Gastrocnemius medialis (tissue), 4 donors: ENCODE data around the gene CHRM4. TPM values are rescaled to one million over a fixed set of nuclear protein-coding genes. Genes with fewer than 3 reads are reported as not detected.
A peak's percentile ranks its signal among the peaks of the same experiment; 100 is the strongest.

Experiments used
- ATAC-seq, 2 donors: fragments of 150-250 bp; one replicate each; pipeline ENCODE4 v1.9.1; 2016
- DNase-seq, 2 donors: peaks; one replicate each; pipeline ENCODE4 v3.0.0-alpha.2; 2019
- H3K27ac ChIP-seq, 4 donors: fragments of 200-600 bp; sonication (generic); 1 replicate in 1 of 4; 2 replicates in 3 of 4; pipeline ENCODE4 v1.5.1; 2016 to 2018; ENCODE audit warnings: mild to moderate bottlenecking in 2 of 4, moderate library complexity in 1 of 4
- H3K27me3 ChIP-seq, 3 donors: fragments of 200-600 bp; sonication (generic) in 2 of 3; 1 replicate in 1 of 3; 2 replicates in 2 of 3; pipeline versions ENCODE4 v1.5.1 to v1.6.0; 2016 to 2019; ENCODE audit warnings: mild to moderate bottlenecking in 1 of 3, moderate library complexity in 1 of 3
- H3K36me3 ChIP-seq, 2 donors: fragments of 200-600 bp; sonication (generic) in 1 of 2; one replicate each; pipeline ENCODE4 v1.5.1; 2017 to 2018
- H3K4me1 ChIP-seq, 2 donors: fragments of 200-600 bp; sonication (generic) in 1 of 2; one replicate each; pipeline ENCODE4 v1.5.1; 2016 to 2017; ENCODE audit warnings: mild to moderate bottlenecking in 2 of 2
- H3K4me3 ChIP-seq, 4 donors: fragments of 200-600 bp; sonication (generic) in 3 of 4; 1 replicate in 1 of 4; 2 replicates in 3 of 4; pipeline ENCODE4 v1.5.1; 2016 to 2019; ENCODE audit warnings: mild to moderate bottlenecking in 2 of 4
- H3K9me3 ChIP-seq, 3 donors: fragments of 200-600 bp; sonication (generic) in 2 of 3; 1 replicate in 1 of 3; 2 replicates in 2 of 3; pipeline ENCODE4 v1.5.1; 2016 to 2019
- POLR2A ChIP-seq, 2 donors: fragments of 450-650 bp; IDR thresholded peaks; one replicate each; pipeline ENCODE4 v1.6.1; 2017; ENCODE audit warnings: antibody characterized with exemption in 2 of 2, mild to moderate bottlenecking in 2 of 2, moderate library complexity in 2 of 2
- in situ Hi-C, 4 donors: fragments of 200-750 bp; cut with MboI; loops; one replicate each; pipeline versions ENCODE4 v1.15.0 to v1.8.0; 2017; ENCODE audit warnings: low sequenced_read_pairs in 4 of 4
- intact Hi-C: fragments of 100-400 bp; cut with DNase I; formaldehyde crosslinking; loops from one replicate; pipeline ENCODE4 v1.15.1; 2023; ENCODE audit warnings: low total_unique reads
- total RNA-seq, 4 donors: library from RNA; depleted of rRNA; stranded (reverse); fragments of >200 nt; gene quantifications; one replicate each; pipeline versions ENCODE4 v1.1.0 to v1.2.3, GENCODE V29; 2016
- TF ChIP-seq, protein P1 (sequence below), 5 experiments: fragments of 450-650 bp in 3 of 5; fragments of 200-600 bp in 2 of 5; sonication (generic) in 2 of 5; IDR thresholded peaks in 4 of 5; conservative IDR thresholded peaks in 1 of 5; 1 replicate in 4 of 5; 2 replicates in 1 of 5; pipeline ENCODE4 v1.5.1; 2016 to 2019; ENCODE audit warnings: antibody characterized with exemption in 5 of 5, mild to moderate bottlenecking in 3 of 5, moderate library complexity in 3 of 5

The CHRM4 gene
- total RNA-seq, 4 donors from 2014 or later = not detected

DNA sequence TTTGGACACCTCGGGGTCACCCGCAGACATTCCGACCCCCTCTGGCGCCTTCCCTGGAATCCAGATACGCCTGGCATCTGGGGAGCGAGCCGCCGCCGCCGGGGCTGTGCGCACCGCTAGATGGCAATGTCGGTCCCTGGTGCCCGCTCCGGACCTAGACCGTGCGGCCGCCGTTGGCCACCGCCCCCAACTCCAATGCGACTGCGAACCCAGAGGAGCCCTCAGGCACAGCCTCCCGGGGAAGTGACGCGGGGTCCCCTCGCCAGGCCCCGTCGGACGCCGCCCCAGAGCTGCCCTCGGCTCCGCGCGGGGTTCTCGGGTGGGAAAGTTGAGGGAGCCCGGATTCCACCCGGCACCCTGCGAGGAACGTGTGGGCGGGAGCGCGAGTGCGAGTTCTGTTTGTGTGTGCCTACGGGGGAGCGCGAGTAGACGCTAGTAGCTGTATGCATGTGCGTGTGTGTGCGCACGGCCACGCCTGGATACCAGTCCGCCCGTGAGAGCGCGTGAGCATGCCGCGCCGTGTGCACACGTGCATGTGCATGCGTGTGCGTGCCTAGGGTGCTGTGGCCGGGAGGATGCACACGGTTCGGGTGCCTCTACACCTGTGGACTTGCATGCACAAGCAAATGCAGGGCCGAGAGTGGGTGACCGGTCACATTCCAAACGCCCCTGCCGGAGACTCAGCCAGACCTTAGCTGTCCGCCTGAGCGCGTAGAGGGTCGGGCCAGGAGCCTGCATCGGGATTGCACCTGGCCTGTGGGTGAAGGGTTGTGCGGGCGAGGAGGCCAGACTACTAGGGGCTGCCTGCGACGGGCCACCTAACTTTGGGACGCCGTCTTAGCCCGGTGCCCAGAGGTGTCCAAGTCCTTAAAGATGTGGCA, 1.9 kb downstream of the CHRM4 start:
- ATAC-seq (peak; percentile 28 to 36), DNase-seq (peak in 1 of 2 donors; percentile 41)
- Histone ChIP-seq H3K27me3 (peaks cover 35 to 39% (median 37%) of the 10 kb centered on the region in 3 donors), H3K36me3 (no peaks in the 10 kb centered on the region), H3K4me1 (peaks cover 19 to 23% of the 10 kb centered on the region in 2 donors), H3K4me3 (peak overlapping the region; percentile 27 to 69 (median 48)), H3K27ac (no peak overlapping the region), H3K9me3 (no peaks in the 10 kb centered on the region)
- intact Hi-C loops (loop anchor here (1.0 kb wide), 2 partner anchors 140 to 148 kb away; no protein-coding TSS in a partner anchor), in situ Hi-C loops (loop anchor here in 2 of 4 donors (10.0 kb wide), 2 partner anchors 145 to 155 kb away; no protein-coding TSS in a partner anchor)
- TF ChIP-seq POLR2A (IDR thresholded peaks at IDR 0.05) = no peak
- TF ChIP-seq, protein P1, sequence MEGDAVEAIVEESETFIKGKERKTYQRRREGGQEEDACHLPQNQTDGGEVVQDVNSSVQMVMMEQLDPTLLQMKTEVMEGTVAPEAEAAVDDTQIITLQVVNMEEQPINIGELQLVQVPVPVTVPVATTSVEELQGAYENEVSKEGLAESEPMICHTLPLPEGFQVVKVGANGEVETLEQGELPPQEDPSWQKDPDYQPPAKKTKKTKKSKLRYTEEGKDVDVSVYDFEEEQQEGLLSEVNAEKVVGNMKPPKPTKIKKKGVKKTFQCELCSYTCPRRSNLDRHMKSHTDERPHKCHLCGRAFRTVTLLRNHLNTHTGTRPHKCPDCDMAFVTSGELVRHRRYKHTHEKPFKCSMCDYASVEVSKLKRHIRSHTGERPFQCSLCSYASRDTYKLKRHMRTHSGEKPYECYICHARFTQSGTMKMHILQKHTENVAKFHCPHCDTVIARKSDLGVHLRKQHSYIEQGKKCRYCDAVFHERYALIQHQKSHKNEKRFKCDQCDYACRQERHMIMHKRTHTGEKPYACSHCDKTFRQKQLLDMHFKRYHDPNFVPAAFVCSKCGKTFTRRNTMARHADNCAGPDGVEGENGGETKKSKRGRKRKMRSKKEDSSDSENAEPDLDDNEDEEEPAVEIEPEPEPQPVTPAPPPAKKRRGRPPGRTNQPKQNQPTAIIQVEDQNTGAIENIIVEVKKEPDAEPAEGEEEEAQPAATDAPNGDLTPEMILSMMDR (IDR thresholded peaks at IDR 0.05 in 4 of 5, conservative IDR thresholded peaks at IDR 0.05 in 1 of 5) = peak; percentile 54 to 95 (median 84)

DNA sequence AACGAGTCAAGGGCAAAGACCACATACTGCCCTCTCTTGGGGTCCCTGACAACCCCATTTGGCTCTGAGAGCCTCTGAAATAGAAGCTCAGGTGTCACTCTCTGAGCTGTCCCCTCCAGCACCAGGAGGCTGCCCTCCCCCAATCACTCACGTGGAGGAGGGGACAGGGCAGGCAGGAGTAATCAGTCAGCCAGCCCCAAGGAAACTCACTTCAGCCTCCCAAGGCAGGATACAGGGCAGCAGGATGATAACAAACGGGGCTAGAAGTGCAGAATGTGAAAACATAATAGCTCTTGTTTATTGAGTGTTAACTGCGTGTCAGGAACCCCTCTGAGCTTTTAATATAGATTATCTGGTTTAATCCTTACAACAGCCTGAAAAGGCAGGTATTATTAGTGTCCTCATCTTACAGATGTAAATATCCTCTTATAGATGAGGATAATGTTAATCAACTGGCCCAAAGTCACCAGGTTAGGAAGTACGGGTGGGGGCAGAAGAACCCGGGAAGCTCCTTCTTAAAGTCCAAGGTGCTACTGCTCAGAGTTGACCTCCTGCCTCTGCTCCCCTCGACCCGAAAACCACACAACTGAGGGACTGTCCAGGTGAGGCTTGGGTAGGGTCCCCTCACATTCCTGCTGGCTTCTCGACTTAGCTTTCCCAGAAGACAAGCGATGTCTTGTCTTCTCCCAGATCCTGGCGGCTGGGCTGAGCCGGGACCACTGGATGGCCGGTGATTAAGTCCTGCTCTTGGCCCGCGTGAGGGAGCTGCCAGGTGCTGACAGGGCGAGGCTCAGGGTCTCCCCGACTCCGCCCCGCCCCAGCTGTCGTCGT, 2.7 kb downstream of the CHRM4 start:
- ATAC-seq (no peak), DNase-seq (no peak)
- peaks cover 35 to 39% (median 37%) of the 10 kb centered on the region in 3 donors for H3K27me3 ChIP-seq
- TF ChIP-seq, protein P1 (IDR thresholded peaks at IDR 0.05 in 4 of 5, conservative IDR thresholded peaks at IDR 0.05 in 1 of 5) = no peak
- TF ChIP-seq POLR2A (IDR thresholded peaks at IDR 0.05) = no peak
- in situ Hi-C loops = no loop called here
- no peaks in the 10 kb centered on the region for H3K9me3 ChIP-seq
- intact Hi-C loops = loop anchor here (1.0 kb wide), 2 partner anchors 140 to 148 kb away; no protein-coding TSS in a partner anchor
- H3K36me3 ChIP-seq = no peaks in the 10 kb centered on the region
- no peak overlapping the region for H3K27ac ChIP-seq
- peaks cover 19 to 23% of the 10 kb centered on the region in 2 donors for H3K4me1 ChIP-seq
- peak overlapping the region in 2 of 4 donors; percentile 27 to 54 for H3K4me3 ChIP-seq

DNA sequence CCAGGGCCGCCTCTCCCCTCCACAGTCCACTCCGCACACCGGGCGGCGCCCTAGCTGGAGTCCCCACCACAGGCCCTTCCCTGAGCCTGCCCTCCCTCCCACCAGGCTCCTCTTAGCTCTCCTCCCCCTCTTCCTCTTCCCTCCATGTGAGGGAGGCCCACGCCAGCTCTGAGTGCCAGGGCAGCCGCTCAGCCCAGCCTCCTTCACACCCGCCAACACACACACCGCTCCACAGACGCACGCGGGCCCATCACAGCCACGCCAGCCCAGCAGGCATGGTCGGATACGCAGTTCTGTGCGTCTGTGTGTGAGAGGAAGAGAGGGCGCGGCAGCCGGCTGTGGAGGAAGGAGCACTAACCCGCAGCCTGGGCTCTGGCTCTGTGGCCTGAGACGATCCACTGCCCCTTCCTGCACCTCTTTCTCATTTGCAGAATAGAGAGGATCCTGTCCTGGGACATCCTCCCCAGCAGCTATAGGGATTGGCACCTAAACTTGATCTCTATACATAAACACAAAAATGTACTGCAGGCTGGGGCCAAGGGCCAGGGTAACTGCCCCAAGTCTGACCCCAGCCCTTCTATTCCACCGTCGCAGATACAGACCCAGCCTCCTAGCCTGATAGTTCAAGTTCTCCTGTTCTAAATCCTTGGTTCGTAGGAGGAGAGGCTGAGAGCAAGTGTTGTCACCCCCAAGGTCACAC, 3.5 kb downstream of the CHRM4 start:
- in situ Hi-C loops (no loop called here), intact Hi-C loops (no loop called here)
- Histone ChIP-seq H3K9me3 (no peaks in the 10 kb centered on the region), H3K36me3 (no peaks in the 10 kb centered on the region), H3K4me1 (peaks cover 19 to 23% of the 10 kb centered on the region in 2 donors), H3K27ac (no peak overlapping the region), H3K27me3 (peaks cover 35 to 39% (median 37%) of the 10 kb centered on the region in 3 donors), H3K4me3 (no peak overlapping the region)
- DNase-seq (no peak), ATAC-seq (no peak)
- no peak for TF ChIP-seq POLR2A (IDR thresholded peaks at IDR 0.05)
- TF ChIP-seq, protein P1 (IDR thresholded peaks at IDR 0.05 in 4 of 5, conservative IDR thresholded peaks at IDR 0.05 in 1 of 5) = no peak

DNA sequence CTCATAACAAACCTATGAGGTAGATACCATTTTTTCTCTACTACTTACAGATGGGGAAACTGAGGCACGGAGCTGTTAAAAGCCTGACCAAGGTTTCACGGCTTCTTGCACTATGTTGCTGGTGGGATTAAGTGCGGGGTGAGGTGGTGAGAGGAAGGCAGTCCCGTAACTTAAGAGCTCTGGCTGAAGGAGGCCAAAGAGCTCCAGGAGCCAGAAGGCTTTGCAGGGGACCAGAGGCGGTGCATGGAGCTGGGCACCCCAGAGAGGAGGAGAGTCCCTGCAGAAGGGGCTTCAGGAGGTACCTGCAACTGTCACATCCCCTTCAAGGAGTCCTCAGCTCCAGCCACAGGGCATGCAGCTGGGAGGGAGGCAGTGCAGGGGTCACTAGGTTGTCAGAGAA, 4.1 kb downstream of the CHRM4 start:
- peaks cover 14 to 20% of the 10 kb centered on the region in 2 donors for H3K4me1 ChIP-seq
- in situ Hi-C loops = no loop called here
- no peak overlapping the region for H3K27ac ChIP-seq
- peaks cover 35 to 44% (median 37%) of the 10 kb centered on the region in 3 donors for H3K27me3 ChIP-seq
- intact Hi-C loops = no loop called here
- DNase-seq = no peak
- no peak overlapping the region for H3K4me3 ChIP-seq
- TF ChIP-seq, protein P1 (IDR thresholded peaks at IDR 0.05 in 4 of 5, conservative IDR thresholded peaks at IDR 0.05 in 1 of 5) = no peak
- TF ChIP-seq POLR2A (IDR thresholded peaks at IDR 0.05) = no peak
- no peaks in the 10 kb centered on the region for H3K9me3 ChIP-seq
- ATAC-seq = no peak
- no peaks in the 10 kb centered on the region for H3K36me3 ChIP-seq
